Activated CD4-positive, alpha-beta T cell treated with anti-CD3 and anti-CD28 coated beads, Interleukin-2, amount 50 U/mL, for 48 hours (primary cell): ENCODE measurements around the gene ACADSB.

Experiments
- DNase-seq, 2 experiments: peaks; one replicate each; pipeline ENCODE4 v3.0.0-alpha.2; 2020

Gene ACADSB

GRCh38 chr10:123008355-123009104 is at the start of gene ACADSB, which contains the start of gene IKZF5:
ACADSB (plus strand) TSS chr10:123009006; CDS start chr10:123009030, 24 bp downstream.
IKZF5 (minus strand) TSS chr10:123008795; CDS start chr10:122998625, 10,170 bp downstream.
- DNase-seq, result peak; percentile 93 to 95

DNA sequence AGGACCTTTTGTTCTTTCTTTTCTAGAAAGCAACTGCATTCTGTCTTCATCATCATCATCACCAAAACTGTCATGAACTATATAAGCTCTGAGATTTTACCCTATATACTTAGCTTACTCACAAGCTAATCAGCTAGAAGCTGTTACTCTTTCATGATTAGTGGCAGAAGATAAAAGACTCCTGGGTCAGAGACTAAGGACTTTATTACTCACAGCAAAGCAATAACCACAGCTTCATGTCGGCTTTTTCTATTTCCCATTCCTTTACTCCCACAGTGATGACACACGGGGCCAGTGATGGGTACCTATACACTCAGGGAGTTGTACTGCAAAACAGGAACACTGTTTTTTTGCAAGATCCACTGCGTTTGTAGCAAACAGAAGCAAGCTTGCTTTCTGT is 46.4 kb upstream of the ACADSB start:
- no peak for DNase-seq

DNA sequence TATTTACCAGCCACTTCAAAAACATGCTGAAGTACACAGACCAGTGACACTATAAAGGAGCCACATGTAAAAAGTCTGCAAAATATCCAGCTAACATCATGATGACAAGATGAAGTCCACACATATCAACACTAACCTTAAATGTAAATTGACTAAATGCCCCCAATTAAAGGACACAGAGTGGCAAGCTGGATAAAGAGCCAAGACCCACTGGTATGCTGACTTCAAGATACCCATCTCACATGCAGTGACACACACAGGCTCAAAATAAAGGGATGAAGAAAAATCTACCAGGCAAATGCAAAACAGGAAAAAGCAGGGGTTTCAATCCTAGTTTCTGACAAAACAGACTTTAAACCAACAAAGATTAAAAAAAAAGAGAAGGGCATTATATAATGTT is 41.9 kb upstream of the ACADSB start:
- no peak for DNase-seq

DNA sequence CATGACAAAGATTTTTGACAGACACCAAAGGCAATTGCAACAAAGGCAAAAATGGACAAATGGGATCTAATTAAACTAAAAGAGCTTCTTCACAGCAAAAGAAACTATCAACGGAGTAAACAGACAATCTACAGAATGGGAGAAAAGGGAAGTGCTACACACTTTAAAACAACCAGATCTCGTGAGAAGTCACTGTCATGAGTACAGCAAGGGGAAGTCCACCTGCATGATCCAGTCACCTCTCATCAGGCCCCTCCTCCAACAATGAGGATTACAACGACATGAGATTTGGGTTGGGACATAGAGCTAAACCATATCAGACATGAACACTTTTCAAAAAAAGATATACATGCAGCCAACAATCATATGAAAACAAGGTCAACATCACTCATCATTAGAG is 40.1 kb upstream of the ACADSB start:
- no peak for DNase-seq

DNA sequence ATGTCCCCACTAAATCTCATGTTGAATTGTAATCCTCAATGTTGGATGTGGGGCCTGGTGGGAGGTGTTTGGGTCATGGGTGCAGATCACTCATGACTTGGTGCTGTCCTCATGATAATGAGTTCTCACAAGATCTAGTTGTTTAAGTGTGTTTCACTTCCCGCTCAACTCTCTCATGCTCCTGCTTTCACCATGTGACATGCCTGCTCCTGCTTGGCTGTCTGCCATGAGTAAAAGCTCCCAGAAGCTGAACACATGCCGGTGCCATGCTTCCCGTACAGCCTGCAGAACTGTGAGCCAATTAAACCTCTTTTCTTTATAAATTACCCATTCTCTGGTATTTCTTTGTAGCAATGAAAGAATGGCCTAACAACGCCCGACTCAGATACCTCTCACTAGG is 34.8 kb upstream of the ACADSB start:
- no peak for DNase-seq

- no peak for DNase-seq
These were observed 34.2 kb upstream of the ACADSB start for GRCh38 chr10:122974543-122975064.

DNA sequence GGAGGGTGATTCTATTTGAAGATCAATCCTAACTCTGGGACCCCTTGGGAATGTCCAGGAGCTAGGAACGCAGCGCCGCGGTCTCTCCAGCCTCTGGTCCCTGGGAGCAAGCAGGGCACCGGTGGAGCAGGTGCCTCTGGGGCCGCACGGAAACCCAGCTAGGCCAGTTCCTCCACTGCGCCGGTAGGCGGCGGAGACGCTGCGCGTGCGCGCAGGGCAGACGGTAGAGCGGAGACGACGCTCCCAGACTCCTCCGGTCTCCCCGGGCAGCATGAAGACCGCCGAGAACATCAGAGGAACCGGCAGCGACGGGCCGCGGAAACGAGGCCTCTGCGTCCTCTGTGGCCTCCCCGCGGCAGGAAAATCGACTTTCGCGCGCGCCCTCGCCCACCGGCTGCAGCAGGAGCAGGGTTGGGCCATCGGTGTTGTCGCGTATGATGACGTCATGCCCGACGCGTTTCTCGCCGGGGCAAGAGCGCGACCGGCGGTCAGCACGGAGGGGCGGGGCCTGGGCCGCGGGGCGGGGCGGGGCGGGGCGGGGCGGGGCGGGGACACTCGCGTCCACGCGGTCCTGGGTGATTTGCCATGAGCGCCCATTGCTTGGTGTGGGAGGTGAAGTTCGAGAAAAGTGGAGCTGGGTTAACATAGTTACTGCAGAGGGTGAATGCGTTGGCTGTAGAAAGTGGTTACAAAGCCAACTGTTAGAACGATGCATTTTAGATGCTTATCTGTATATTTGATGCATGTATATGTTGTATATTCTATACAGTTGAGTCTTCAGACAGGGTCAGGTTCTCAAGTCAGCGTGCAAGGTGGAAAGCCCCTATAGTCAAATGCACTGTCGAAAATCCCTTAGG is 28.4 kb upstream of the ACADSB start, which contains the start of gene PSTK:
PSTK (plus strand) TSS at position 193 of the 857 bp plus-strand sequence; CDS start at position 272, 79 bp downstream.
- peak; percentile 87 to 89 for DNase-seq

DNA sequence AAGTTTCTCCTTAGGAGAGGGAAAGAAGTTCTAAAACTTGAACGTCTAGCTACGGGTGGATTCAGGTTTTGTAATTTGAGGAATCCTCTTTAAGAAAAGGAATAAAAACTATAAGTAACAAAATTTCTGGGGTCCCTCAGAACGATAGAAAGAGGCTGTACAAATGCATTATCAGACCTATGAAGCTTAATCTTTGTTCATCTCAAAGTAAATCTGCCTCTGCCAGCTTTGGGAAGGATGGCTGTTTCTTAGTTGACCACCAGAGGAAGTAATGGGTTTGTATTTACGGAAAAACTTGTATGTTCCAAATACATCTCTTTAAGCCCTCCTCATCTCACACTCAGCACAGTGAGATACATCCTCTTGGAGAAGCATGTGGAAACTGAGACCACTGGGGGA is 27.7 kb upstream of the ACADSB start:
- DNase-seq, result peak in 1 of 2 experiments; percentile 9

DNA sequence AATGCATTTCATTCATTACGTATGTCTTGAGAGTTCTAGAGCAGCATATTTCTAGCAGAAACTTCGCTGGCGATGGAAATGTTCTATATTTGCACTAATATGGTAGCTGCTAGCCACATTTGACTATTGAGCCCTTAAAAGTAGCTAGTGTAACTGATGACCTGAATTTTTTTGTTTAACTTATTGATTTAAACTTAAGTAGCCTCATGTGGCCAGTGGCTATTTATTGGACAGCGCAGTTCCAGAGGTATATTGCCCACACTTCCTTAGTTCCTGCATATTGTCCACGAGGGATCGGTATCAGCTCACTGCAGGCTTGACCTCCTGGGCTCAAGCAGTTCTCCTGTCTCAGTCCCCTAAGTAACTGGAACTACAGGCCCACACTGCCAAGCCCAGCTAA is 24.9 kb upstream of the ACADSB start:
- DNase-seq, result no peak

GRCh38 chr10:122984708-122985107 is 24.1 kb upstream of the ACADSB start:
- DNase-seq, result no peak

DNA sequence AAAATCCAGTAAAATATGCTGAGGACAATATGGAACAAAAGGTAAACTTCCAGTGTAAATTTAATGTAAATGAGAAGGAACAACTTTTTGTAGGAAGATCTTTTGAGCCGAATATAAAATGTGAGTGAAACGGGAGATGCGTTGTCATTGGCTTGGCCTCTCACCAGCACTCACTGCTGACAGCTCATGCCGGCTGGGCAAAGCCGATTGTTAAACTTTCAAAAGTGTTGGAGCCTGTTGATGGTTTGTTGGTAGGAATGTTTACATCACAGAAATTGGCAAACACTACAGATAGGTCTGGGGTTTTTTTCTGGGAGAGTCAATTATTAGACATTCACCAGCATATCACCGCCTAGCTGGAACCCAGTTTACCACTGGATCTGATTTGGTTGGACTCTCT is 22.5 kb upstream of the ACADSB start:
- DNase-seq, result no peak

DNA sequence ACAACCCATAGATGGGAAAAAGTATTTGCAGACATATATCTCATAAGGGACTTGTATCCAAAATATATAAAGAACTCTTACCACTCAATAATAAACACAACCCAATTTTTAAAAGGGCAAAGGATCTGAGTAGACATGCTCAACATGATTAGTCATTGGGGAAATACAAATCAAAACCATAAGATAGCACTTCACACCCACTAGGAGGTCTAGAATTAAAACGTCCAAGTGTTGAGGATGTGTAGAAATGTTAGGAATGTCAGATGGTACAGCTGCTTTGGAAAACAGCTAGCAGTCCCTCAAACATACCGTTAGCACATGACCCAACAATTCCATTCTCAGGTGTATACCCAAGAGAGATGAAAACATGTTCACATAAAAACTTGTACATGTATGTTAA is 20.3 kb upstream of the ACADSB start:
- no peak for DNase-seq

- DNase-seq, result no peak
These were observed 18.5 kb upstream of the ACADSB start for GRCh38 chr10:122990278-122990677.

GRCh38 chr10:122992031-122992585 is 16.7 kb upstream of the ACADSB start:
- DNase-seq, result no peak

DNA sequence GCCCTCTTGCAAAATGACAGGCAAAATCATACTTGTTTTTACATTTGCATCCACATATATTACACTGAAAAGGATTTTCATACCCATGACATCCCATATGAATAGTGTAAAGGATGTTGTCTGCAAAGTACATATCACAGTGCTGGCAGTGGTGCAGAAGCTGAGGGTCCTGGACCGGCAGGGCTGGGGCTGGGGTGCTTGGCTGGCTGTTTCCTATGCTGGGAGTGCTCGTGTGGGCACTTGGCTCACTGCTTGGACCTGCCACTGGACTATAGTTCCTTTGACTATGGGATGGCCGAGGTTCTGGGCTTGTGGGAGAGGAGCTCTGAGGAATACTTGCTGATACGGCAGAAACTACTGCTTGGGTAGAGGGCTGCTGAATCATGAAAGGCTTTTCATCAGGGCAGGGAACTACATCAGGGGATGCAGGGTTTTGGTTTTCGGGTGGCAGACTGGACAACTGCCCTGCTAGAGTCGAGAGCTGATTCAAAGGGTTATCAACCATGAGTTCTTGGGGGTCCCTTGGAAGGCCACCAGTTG is 14.9 kb upstream of the ACADSB start:
- DNase-seq, result no peak

DNA sequence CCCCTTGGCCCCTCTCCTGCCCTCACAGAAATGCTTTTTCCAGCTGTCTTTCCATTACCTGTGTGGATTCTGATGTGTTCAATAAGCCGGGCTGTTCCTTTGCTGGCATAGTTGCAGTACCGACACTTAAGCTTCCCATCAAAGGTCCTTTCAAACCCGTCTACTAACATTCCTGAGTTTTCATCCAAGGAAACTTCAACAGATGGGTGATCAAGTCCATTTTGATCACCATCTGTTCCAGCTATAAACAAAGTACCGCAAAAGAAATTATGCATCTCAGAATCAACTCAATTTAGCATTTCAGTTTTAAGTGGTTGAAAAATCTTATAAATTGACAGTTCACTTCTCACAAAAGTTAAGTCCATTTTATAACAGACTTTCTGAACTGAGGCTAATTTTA is 12.9 kb upstream of the ACADSB start:
- no peak for DNase-seq

GRCh38 chr10:122997864-122998263 is 10.9 kb upstream of the ACADSB start:
- no peak for DNase-seq

GRCh38 chr10:122998360-122998917 is 10.4 kb upstream of the ACADSB start:
- no peak for DNase-seq

DNA sequence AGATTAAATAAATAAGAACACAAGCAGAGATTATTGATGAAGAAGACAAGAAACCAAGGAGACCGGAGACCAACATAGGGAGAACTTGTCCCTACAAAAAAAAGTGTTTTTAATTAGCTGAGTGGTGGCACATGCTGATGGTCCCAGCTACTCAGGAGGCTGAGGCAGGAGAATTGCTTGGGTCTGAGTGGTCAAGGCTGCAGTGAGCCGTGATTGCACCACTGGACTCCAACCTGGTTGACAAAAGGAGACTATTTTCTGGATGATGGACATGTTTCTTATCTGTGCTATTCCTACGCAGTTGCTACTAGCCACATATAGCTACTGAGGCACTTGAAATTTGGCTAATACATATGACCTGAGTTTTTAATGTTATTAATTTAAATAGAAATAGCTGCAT is 9.9 kb upstream of the ACADSB start:
- DNase-seq, result no peak

- no peak for DNase-seq
These were observed 9.5 kb upstream of the ACADSB start for GRCh38 chr10:122999347-122999746.

- DNase-seq, result no peak
These were observed 8.7 kb upstream of the ACADSB start for GRCh38 chr10:123000155-123000554.

- DNase-seq, result no peak
These were observed 7.4 kb upstream of the ACADSB start for GRCh38 chr10:123001370-123001769.

DNA sequence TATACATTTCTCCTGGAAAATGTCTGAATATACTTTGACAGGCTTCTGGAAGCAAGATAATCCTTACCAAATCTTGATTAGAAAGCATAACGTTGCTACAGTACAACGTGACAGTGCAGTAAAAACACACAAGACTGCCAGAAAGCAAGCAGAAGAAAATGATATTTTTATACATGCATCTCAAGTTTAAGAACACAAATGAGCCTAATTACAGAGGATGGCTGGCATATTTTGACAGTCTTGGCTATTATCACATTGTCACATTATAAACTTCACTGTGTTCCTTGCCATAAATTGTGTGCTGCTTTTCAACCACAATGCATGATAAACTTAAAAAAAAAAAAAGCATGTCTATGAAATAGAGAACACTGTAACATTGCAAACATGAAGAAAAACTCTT is 4.5 kb upstream of the ACADSB start:
- no peak for DNase-seq
